HS-27A (cell line): ENCODE results near the gene UGCG.
"Not testable (repeated sequence)": the region's sequence is repeated elsewhere in the genome, so short reads cannot be mapped to it uniquely, and the experiment has no call there.

Experiments used
- DNase-seq: peaks from one replicate; pipeline ENCODE4 v3.0.0-alpha.2; 2012; ENCODE audit warnings: low read depth, missing footprints

The UGCG gene

DNA sequence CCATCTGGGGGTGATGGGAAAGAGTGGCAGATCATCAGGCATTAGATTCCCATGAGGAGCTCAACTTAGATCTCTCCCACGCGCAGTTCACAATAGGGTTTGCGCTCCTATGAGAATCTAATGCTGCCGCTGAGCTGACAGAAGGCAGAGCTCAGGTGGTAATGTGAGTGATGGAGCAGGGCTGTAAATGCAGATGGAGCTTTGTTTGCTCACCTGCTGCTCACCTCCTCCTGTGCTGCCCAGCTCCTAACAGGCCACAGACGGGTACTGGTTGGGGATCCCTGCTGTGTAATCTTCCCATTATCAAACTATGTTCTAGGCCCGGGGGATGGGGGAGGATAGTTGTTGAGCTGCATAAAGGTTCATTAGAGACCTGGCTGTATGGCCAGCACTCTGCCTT is 58.4 kb downstream of the UGCG start:
- DNase-seq = no peak

DNA sequence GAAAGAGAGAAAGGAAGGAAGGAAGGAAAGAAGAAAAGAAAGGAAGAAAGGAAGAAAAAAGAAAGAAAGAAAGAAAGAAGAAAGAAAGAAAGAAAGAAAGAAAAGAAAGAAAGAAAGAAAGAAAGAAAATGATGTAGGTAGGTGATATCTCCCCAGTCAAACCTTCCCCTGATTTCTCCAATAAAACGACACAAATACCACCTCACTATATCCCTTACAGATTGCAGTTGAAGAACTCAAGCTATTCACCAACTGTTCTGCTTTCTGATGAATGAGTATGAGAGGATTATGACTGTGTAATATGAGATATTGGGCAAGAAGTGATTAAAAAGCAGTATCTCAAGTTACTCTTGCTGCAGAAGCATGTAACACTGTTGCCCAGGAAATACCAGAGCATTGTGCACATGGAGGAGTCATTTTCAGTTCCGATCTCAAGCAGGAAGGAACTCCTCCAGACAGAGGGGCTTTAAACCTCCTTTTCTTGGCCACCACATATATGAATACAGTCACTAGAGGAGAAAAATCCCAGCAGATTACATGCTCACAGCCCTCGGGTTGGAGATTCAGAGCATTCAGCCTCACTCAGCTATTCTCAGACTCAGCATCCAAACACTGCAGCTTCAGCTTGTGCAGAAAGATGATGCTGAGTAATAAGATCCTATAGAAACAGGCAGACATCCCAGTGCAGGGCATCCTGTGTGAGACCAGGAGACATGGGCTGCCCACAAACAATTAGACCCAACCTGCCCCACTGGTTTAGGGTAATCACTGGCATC is 61.4 kb downstream of the UGCG start:
- peak; percentile 92 for DNase-seq

DNA sequence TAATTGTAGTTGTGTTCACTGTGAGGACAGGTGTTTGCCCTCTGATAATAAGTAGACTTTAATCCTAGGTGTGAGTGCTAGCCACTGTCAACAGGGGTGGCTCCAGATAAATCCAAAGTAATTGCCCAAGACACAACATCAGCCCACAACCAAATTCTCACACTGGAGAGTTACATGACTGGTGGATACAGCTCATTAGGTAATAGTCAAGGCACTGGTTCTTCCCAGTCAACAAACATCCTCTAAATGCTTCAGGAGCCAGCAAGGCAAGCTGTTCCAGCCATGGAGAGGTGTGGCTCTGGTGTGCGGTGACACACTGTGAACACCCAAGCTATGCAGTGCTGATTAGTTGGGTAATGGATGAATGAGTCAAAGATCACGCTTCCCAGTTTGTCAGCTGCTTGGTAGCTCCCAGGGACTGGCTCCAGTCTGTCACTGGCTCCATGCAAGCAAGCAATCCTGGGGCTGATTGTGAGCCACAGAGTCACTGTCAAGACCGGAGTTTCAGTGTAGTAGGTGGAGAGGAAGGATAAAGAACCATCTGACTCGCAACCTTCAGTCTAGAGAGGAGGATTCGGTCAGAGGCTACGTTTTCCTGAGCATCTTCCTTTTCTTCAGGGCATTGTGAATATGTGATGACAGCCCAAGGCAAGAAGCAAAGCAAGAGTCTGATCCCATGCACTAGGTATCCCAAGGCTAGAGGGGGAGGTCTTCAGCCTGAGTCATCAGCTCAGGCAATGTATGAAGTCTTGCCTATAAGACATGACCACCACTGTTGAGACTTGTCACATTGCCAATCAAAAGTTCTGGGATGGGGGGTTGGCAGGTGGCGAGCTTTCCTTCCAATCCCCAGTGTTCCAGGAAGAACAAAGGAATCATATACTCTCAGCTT is 63.1 kb downstream of the UGCG start:
- peak; percentile 89 for DNase-seq

GRCh38 chr9:111960485-111960884 is 63.9 kb downstream of the UGCG start:
- DNase-seq = not testable (repeated sequence)

GRCh38 chr9:111961009-111961408 is 64.4 kb downstream of the UGCG start:
- peak; percentile 81 for DNase-seq

- no peak for DNase-seq
Observed at GRCh38 chr9:111961575-111961974, 65.0 kb downstream of the UGCG start.

- no peak for DNase-seq
Observed at GRCh38 chr9:111962021-111962420, 65.4 kb downstream of the UGCG start.

DNA sequence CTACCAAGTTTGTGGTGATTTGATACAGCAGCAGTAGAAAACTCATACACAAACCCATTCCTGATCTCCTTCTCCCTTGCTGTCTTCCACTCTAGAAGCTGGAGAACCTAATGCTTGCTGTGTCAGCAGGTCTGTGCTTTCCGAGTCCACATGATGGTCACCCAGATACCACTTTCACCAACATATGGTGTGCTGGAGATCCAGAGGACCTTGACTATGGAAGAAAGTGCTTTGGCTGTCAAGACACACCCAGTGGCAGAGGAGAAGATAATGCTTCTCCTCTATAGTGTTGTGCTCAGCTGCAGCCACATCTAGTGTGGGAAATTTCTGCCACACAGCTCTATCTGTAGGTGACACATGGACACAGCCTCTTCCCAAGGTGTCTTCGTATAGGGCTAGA is 67.4 kb downstream of the UGCG start:
- no peak for DNase-seq

- DNase-seq = peak; percentile 81
Observed at GRCh38 chr9:111965566-111966019, 69.0 kb downstream of the UGCG start.

- DNase-seq = no peak
Observed at GRCh38 chr9:111966124-111966723, 69.6 kb downstream of the UGCG start.

- DNase-seq = no peak
Observed at GRCh38 chr9:111966861-111967291, 70.3 kb downstream of the UGCG start.

DNA sequence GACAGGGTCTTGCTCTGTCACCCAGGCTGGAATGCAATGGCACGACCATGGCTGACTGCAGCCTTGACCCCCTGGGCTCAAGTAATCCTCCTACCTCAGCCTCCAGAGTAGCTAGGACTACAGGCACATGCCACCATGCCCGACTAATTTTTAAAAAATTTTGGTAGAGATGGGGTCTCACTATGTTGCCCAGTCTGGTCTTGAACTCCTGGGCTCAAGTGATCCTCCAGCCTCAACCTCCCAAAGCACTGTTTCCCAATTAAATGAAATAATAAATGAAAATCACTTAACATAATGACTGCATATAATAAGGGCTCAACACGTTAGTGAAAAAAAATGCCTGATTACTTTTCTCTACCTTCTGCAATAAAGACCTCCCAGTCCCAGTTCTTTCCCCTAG is 71.0 kb downstream of the UGCG start:
- DNase-seq = no peak

DNA sequence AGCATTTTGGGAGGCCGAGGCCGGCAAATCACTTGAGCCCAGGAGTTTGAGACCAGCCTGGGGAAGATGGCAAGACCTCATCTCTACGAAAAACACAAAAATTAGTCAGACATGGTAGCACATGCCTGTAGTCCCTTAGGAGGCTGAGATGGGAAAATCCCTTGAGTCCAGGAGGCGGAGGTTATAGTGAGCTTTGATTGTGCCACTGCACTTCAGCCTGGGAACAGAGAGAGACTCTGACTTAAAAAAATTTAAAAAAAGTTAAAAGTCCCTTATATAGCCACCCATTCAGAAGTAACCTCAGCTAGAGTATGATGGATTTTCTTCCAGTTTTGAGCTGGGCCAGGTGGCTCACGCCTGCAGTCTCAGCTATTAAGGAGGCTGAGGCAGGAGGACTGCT is 72.4 kb downstream of the UGCG start:
- no peak for DNase-seq

DNA sequence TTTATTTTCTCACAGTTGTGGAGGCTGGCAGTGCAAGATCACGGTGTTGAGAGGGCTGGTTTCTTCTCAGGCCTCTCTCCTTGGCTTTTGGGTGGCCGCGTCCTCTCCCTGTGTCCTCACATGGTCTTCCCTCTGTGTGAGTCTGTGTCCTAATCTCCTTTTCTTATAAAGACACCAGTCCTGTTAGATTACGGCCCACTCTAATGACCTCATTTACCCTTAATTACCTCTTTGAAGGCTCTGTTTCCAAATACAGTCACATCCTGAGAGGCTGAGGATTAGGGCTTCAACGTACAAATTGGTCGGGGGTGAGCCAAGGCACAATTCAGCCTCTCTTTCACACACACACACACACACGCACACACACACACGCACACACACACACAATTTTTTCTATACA is 73.0 kb downstream of the UGCG start:
- DNase-seq = no peak

- no peak for DNase-seq
Observed at GRCh38 chr9:111970827-111971226, 74.2 kb downstream of the UGCG start.

DNA sequence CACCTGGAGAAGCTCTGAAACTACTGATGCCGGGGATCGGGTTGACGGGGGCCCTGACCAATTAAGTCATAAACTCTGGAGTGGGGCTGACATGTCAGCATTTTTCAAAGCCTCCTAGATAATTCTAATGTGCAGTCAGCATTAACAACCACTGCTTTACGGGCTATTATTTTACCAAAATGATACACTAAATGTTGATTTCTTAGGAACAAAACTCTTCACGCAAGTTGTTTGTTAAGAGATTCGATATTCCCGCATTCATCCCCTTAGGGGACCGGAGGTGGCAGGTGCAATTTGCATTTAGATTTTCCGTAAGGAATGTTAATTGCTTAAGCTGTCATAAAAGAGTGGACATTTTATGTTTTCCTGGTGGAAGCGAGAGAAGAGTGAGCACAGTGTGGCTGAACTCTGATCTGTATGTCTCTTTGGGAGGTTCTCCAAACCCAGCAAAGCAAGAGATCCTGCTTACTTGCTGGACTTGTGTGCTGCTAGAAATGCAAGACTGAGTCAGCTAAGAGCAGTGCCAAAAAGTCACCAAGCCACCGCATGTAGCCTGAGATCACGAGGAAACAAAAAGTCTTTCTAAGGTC is 77.6 kb downstream of the UGCG start:
- no peak for DNase-seq

DNA sequence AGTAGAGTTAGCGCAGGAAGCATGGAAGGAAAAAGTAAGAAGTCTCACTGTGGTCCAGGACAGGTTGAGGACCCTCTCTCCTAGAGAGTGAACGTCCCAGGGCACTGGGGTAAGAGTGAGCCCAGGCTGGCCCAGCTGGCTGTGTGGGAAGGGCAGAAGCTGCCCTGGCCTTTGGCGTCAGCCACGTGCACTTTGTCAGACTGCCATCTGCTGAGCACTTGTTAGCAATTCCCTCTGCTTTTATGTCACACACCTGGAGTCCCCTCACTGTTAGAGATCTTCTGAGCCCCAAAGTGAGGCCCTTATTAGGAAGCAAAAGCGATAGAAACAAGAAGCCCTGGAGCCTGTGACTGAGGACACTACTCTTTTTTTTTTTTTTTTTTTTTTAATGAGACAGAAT is 79.1 kb downstream of the UGCG start:
- no peak for DNase-seq

DNA sequence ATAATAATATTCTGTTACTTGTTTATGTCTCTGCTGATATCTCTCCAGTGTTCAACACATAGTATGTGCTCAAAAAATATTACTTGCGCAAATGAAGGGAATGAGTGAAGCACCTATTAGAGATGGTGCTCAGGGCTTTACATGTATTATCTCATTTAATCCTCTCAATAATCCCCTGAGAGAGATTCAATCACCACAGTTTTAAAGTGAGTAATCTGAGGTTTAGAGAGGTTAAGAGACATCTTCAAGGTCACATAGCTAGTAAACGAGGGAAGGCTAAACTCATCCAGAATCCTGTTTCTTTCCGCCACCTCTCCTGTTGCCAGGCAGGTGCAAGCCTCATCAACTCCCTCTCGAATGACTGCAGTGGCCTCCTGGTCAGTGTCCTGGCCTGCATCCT is 82.0 kb downstream of the UGCG start:
- no peak for DNase-seq

DNA sequence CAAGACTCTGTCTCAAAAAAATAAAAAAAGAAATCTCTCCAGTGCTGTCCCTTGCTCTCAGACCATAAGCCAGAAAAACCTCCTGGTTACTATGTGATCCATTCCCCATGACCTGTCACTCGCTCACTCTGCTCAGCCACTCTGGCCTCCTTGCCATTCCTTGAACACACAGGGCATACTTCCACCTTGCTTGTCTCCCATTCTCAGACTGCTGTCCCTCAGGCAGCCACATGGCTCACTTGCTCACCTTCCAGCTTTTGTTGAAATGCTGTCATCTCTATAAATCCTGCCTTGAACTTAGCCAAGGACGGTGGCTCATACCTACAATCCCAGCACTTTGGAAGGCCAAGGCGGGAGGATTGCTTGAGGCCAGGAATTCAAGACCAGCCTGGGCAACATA is 82.9 kb downstream of the UGCG start:
- DNase-seq = no peak

- no peak for DNase-seq
Observed at GRCh38 chr9:111980398-111980797, 83.8 kb downstream of the UGCG start.

- no peak for DNase-seq
Observed at GRCh38 chr9:111983484-111983908, 86.9 kb downstream of the UGCG start.

- no peak for DNase-seq
Observed at GRCh38 chr9:111984086-111984802, 87.6 kb downstream of the UGCG start.
